HG03159 (cell line): ENCODE data around the gene PAK3.

Experiments used
- ATAC-seq: cut with Tn5 transposase; IDR thresholded peaks from one replicate; pipeline ENCODE4 v1.9.1; 2021; ENCODE audit warnings: mild to moderate bottlenecking, moderate library complexity; ENCODE audit not compliant: unreplicated experiment

PAK3 gene

DNA sequence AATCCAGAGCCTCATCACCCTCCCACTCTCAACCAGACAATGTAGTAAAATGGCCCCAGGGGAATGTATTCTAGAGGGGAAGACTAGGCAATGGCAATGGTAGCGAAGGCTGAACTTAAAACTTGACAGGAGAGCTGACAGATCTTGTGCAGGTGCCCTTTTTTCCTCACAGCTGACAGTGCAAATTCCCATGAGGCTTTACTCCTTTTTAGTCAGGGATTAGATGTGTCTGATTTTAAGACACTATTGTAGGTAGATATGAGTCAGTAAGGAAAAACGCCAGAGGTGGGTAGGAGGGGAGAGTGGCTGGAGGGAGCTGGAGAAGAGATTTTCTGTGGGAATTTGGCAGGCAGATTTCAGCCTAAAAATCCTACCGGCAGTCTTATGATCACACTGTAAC lies 163.6 kb downstream of the PAK3 start:
- no peak for ATAC-seq

DNA sequence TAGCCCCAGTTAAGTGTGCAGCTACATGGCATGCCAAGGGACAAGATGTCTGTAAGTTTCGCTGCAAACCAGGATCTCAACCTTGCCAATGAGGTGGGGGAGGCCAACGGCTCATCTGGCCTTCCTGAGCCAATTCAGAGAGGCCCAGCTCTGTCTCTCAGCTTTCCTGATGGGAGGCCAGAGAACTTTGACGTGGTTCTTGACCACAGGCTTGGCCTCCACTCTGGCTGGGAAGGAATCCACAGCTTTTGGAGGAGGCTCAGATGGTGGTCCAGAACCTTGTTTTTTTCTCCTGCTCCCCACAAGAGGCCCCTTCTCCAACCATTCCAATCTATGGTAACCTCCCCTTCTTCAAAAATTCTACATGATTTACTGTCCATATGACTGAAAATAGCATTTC lies 164.5 kb downstream of the PAK3 start:
- no peak for ATAC-seq

DNA sequence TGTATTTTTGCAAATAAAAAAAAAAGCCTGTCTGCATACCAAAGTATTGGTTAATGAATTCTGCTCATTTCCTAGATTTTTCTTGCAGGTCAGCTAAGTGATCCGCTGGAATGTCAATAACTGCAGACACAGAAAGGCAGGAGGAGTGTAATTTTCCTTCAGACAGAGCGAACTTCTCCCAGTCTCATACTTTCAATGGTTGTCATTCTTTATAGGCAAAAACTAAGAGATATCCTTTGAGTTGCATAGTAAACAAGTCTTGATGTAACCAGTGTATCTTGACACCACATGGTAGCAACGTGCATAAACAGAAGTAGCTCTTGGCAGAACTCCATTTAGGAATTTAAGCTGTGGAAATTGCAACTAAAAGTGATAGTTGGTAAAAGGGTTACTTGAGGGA lies 166.1 kb downstream of the PAK3 start:
- ATAC-seq = no peak

DNA sequence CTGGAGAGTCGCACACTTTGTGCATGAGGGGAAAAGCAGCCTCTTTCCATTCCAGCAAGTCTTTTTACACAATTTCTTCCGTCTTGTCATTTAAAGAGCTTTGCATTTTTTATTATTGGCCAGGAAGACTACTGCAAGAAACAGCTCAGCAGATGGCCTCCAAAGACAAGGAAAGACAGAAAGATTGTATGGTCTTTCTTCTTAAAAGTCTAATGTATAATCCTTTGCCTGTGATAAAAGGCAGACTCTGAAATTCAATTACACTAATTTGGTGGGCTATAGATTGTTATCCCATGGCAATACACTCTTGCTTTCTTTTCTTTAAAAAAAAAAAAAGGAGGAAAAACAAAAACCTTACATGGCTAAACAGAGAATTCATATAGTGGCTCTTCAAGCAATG lies 168.4 kb downstream of the PAK3 start:
- ATAC-seq = no peak

DNA sequence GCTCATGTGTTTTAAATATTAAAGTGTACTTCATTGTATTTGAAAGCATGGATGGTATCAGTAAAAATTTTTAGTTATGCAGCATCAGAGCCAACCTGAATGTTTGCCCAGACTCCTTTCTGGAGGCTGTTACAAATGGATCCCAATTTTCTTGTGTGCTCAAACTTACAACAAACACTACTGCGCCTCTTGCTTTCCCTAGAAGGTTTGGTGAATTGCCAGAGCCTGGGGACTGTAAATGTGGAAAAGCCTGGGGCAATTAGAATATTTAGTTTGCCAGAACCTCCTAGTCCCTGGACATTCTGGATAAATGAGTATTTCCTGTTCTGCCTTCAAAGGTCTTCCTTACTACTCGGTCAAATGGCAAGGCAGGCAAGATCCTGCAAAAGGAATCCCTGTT lies 169.5 kb downstream of the PAK3 start:
- no peak for ATAC-seq

DNA sequence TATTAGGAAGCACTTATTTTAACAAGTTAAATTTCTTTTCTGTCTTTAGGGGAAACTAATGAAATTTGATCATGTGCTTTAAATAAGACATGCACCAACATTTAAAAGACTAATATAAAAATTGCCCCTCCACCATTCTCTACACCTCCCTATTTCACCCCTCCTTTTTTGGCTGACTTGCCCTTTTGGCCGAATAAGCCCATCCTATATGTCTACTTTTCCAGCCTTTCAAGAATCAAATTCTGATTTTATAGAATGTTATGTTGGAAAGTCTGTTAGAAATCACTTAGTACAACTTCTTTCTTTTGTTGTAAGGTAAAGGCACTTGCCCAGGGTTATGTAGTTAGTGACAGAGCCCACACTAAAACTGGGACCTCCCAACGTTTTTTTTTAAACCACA lies 172.5 kb downstream of the PAK3 start:
- no peak for ATAC-seq

DNA sequence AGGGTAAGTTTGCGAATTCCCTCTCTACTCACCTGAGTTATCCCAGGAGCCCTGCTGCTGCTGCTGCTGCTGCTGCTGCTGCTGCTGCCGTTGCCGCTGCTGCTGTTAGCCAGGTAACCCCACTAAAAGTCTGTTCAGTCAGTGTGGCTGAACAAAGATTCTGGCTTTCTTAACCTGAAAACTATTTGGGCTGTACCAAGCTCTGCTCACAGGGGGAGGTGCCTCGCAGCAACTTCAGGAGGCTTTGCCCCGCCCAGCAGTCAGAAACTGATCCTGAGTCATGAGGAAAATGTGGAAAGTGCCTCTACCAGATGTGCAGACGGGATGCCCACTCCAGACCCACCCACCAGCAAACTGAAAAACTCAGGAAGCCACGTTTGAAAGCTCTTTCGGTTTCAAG lies 174.3 kb downstream of the PAK3 start, which contains the start of gene CAPN6:
CAPN6 (minus strand) TSS at position 145 of the 400 bp plus-strand sequence. CDS start 6,547 bp downstream, outside the sequence.
- ATAC-seq = no peak
